Neural progenitor cell (in vitro differentiated cells): ENCODE data around the gene USP10. TPM values are rescaled to one million over a fixed set of nuclear protein-coding genes. Genes with fewer than 3 reads are reported as not detected.

Experiments
- DNase-seq: peaks from one replicate; pipeline ENCODE4 v3.0.0-alpha.2; 2016; ENCODE audit warnings: low spot score
- H2AFZ ChIP-seq: fragments of 200-600 bp; sonication (generic); replicated peaks from 2 replicates; pipeline ENCODE4 v1.6.1; 2016; ENCODE audit warnings: antibody characterized with exemption
- H3F3A ChIP-seq: fragments of 200-600 bp; sonication (generic); 2 replicates; pipeline ENCODE4 v1.6.1; 2016; ENCODE audit warnings: antibody characterized with exemption, low read depth
- H3K27ac ChIP-seq: fragments of 200-600 bp; sonication (generic); 2 replicates; pipeline ENCODE4 v1.5.1; 2016; ENCODE audit warnings: mild to moderate bottlenecking
- H3K27me3 ChIP-seq: fragments of 200-600 bp; sonication (generic); 2 replicates; pipeline ENCODE4 v1.6.1; 2016; ENCODE audit warnings: mild to moderate bottlenecking, moderate library complexity
- H3K36me3 ChIP-seq: fragments of 200-600 bp; sonication (generic); 2 replicates; pipeline ENCODE4 v1.5.1; 2016
- H3K4me1 ChIP-seq: fragments of 200-600 bp; sonication (generic); 2 replicates; pipeline ENCODE4 v1.6.1; 2016; ENCODE audit warnings: mixed run types
- H3K4me2 ChIP-seq: fragments of 200-600 bp; sonication (generic); 2 replicates; pipeline ENCODE4 v1.6.1; 2016
- H3K4me3 ChIP-seq: fragments of 200-600 bp; sonication (generic); 2 replicates; pipeline ENCODE4 v1.5.1; 2016
- H3K79me2 ChIP-seq: fragments of 200-600 bp; sonication (generic); 2 replicates; pipeline ENCODE4 v1.6.1; 2016; ENCODE audit warnings: low read depth
- H3K9ac ChIP-seq: fragments of 200-600 bp; sonication (generic); 2 replicates; pipeline ENCODE4 v1.6.1; 2016
- H3K9me3 ChIP-seq: fragments of 200-600 bp; sonication (generic); 2 replicates; pipeline ENCODE4 v1.5.1; 2016; ENCODE audit warnings: low read depth
- H4K20me1 ChIP-seq: fragments of 200-600 bp; sonication (generic); 2 replicates; pipeline ENCODE4 v1.6.1; 2016; ENCODE audit warnings: low read depth
- H3K27ac Mint-ChIP-seq: 3 replicates; pipeline ENCODE4 v1.8.0; 2021; ENCODE audit warnings: mixed read lengths
- H3K27me3 Mint-ChIP-seq: 2 replicates; pipeline ENCODE4 v1.8.0; 2022; ENCODE audit warnings: low read depth, mild to moderate bottlenecking, inconsistent platforms, moderate library complexity, mixed read lengths; ENCODE audit not compliant: insufficient read depth
- H3K36me3 Mint-ChIP-seq: 3 replicates; pipeline ENCODE4 v1.8.0; 2021; ENCODE audit warnings: mixed read lengths
- H3K4me1 Mint-ChIP-seq: 3 replicates; pipeline ENCODE4 v1.8.0; 2021; ENCODE audit warnings: mixed read lengths
- H3K4me3 Mint-ChIP-seq: 3 replicates; pipeline ENCODE4 v1.8.0; 2021; ENCODE audit warnings: mild to moderate bottlenecking, moderate library complexity, mixed read lengths
- H3K9me3 Mint-ChIP-seq: 3 replicates; pipeline ENCODE4 v1.8.0; 2020; ENCODE audit warnings: mixed read lengths
- EZH2 ChIP-seq: fragments of 200-600 bp; sonication (generic); IDR thresholded peaks from 2 replicates; pipeline ENCODE4 v1.6.1; 2017; ENCODE audit warnings: antibody characterized with exemption, mild to moderate bottlenecking, moderate library complexity
- EZH2phosphoT487 ChIP-seq: fragments of 200-600 bp; sonication (generic); IDR thresholded peaks from 2 replicates; pipeline ENCODE4 v1.6.1; 2017; ENCODE audit warnings: antibody characterized with exemption
- total RNA-seq: library from RNA; depleted of rRNA; stranded (reverse); fragments of >200 nt; gene quantifications from 2 replicates; pipeline ENCODE4 v1.2.3, GENCODE V29; 2015; ENCODE audit warnings: low replicate concordance
- TF ChIP-seq, protein P1 (sequence below): fragments of 200-600 bp; sonication (generic); IDR thresholded peaks from 2 replicates; pipeline ENCODE4 v1.5.1; 2017; ENCODE audit warnings: antibody characterized with exemption, mild to moderate bottlenecking

Gene USP10
- total RNA-seq, 1 donor from 2014 or later = 130 TPM

DNA sequence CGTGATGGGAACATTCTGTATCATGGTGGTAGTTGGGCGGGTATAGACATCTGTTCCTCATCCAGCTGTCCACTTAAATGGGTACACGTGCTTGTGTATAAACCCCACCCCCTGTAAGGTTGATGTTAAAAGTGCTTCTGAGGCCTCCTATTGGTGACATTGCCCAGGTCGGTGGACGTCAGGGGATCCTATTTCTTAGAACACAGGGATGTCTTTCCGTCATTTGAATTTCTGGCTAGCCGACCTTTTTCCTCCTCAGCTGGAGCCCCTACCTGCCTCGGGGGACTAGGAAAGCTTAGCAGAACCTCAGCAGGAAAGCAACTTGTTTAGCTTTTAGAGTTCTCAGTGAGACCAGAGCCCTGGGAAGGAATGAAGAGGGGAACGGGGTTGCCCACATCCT lies 103.3 kb downstream of the USP10 start:
- H3K27ac Mint-ChIP-seq = no peak overlapping the region
- H3K27me3 ChIP-seq = no peaks in the 10 kb centered on the region
- no peaks in the 10 kb centered on the region for H4K20me1 ChIP-seq
- no peak overlapping the region for H3K9ac ChIP-seq
- H3K4me3 Mint-ChIP-seq = no peak overlapping the region
- no peak overlapping the region for H3K4me2 ChIP-seq
- no peaks in the 10 kb centered on the region for H3K4me1 Mint-ChIP-seq
- TF ChIP-seq, protein P1, sequence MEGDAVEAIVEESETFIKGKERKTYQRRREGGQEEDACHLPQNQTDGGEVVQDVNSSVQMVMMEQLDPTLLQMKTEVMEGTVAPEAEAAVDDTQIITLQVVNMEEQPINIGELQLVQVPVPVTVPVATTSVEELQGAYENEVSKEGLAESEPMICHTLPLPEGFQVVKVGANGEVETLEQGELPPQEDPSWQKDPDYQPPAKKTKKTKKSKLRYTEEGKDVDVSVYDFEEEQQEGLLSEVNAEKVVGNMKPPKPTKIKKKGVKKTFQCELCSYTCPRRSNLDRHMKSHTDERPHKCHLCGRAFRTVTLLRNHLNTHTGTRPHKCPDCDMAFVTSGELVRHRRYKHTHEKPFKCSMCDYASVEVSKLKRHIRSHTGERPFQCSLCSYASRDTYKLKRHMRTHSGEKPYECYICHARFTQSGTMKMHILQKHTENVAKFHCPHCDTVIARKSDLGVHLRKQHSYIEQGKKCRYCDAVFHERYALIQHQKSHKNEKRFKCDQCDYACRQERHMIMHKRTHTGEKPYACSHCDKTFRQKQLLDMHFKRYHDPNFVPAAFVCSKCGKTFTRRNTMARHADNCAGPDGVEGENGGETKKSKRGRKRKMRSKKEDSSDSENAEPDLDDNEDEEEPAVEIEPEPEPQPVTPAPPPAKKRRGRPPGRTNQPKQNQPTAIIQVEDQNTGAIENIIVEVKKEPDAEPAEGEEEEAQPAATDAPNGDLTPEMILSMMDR = no peak
- TF ChIP-seq EZH2 (no peak), EZH2phosphoT487 (no peak)
- no peaks in the 10 kb centered on the region for H3F3A ChIP-seq
- H3K79me2 ChIP-seq = no peaks in the 10 kb centered on the region
- H3K27me3 Mint-ChIP-seq = peaks cover 4% of the 10 kb centered on the region
- H2AFZ ChIP-seq = no peak overlapping the region
- DNase-seq = no peak
- H3K36me3 ChIP-seq = no peaks in the 10 kb centered on the region
- peaks cover 5% of the 10 kb centered on the region for H3K9me3 Mint-ChIP-seq
- H3K9me3 ChIP-seq = no peaks in the 10 kb centered on the region
- H3K27ac ChIP-seq = no peak overlapping the region
- H3K4me3 ChIP-seq = no peak overlapping the region
- no peaks in the 10 kb centered on the region for H3K4me1 ChIP-seq
- H3K36me3 Mint-ChIP-seq = no peaks in the 10 kb centered on the region

GRCh38 chr16:84804326-84804725 lies 104.5 kb downstream of the USP10 start:
- no peaks in the 10 kb centered on the region for H3K36me3 Mint-ChIP-seq
- Histone ChIP-seq H3K4me2 (no peak overlapping the region), H3K27ac (no peak overlapping the region), H3K4me3 (no peak overlapping the region), H3K36me3 (no peaks in the 10 kb centered on the region), H2AFZ (no peak overlapping the region), H3K9ac (no peak overlapping the region), H3K79me2 (no peaks in the 10 kb centered on the region), H3F3A (no peaks in the 10 kb centered on the region), H3K4me1 (no peaks in the 10 kb centered on the region), H3K9me3 (no peaks in the 10 kb centered on the region), H3K27me3 (no peaks in the 10 kb centered on the region), H4K20me1 (no peaks in the 10 kb centered on the region)
- H3K27me3 Mint-ChIP-seq = peaks cover 5% of the 10 kb centered on the region
- no peak for TF ChIP-seq EZH2
- no peak for TF ChIP-seq EZH2phosphoT487
- TF ChIP-seq, protein P1 = no peak
- H3K4me1 Mint-ChIP-seq = no peaks in the 10 kb centered on the region
- DNase-seq = no peak
- H3K27ac Mint-ChIP-seq = no peak overlapping the region
- no peak overlapping the region for H3K4me3 Mint-ChIP-seq
- H3K9me3 Mint-ChIP-seq = peaks cover 5% of the 10 kb centered on the region

DNA sequence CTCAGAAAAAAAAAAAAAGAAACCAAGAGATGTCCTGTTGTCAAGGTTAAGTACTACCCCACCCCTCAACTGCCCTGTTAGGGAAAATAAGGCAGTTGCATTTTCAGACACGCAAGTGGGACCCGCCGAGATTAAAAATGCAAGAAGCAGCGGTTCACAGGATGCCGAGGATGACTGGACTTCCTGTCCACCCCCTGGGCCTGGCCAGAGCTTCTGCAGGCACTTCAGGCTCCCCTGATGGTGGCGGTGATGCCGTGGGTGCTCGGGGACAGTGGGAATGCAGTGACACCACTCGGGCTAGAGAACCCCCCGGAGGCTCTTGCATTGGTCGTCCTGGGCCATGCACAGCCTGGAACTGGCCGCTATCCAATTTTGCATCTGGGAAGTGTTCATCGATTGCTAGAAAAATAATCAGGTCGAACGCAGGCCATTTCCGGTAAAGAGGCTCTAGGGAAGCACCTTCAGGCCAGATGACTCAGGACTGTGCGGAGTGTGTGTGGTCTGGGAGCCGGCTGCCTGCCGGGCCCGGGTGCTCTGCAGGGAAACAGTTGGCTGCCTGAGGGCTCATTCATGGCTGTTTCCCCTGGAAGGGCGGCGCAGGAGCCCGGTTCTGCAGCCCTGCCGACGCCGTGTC lies 106.6 kb downstream of the USP10 start:
- Histone ChIP-seq H3F3A (no peaks in the 10 kb centered on the region), H3K27me3 (no peaks in the 10 kb centered on the region), H3K4me3 (no peak overlapping the region), H3K36me3 (no peaks in the 10 kb centered on the region), H2AFZ (no peak overlapping the region), H3K4me2 (no peak overlapping the region), H3K27ac (no peak overlapping the region), H3K9me3 (no peaks in the 10 kb centered on the region), H3K9ac (no peak overlapping the region), H3K4me1 (no peaks in the 10 kb centered on the region), H4K20me1 (no peaks in the 10 kb centered on the region), H3K79me2 (no peaks in the 10 kb centered on the region)
- H3K4me1 Mint-ChIP-seq = no peaks in the 10 kb centered on the region
- no peak overlapping the region for H3K27ac Mint-ChIP-seq
- H3K4me3 Mint-ChIP-seq = no peak overlapping the region
- peaks cover 5% of the 10 kb centered on the region for H3K9me3 Mint-ChIP-seq
- H3K27me3 Mint-ChIP-seq = peaks cover 7% of the 10 kb centered on the region
- DNase-seq = no peak
- no peaks in the 10 kb centered on the region for H3K36me3 Mint-ChIP-seq
- no peak for TF ChIP-seq EZH2
- TF ChIP-seq, protein P1 = no peak
